ENCODE measurements around the gene ZBTB7C. TPM values are rescaled to one million over a fixed set of nuclear protein-coding genes. Genes with fewer than 3 reads are reported as not detected.

The ZBTB7C gene
- total and polyA plus RNA-seq, 8 donors: 3.0 to 47.8 (median 19.3) TPM

- WGBS, 5 donors: 67 to 88% (median 83%) methylated on average over 8 of the region's 8 CpGs
Measured at GRCh38 chr18:48077291-48077690, 331.9 kb downstream of the ZBTB7C start.

GRCh38 chr18:48076461-48076860 lies 332.7 kb downstream of the ZBTB7C start:
- TF ChIP-seq POLR2A (IDR thresholded peaks at IDR 0.05) (no peak), CTCF (IDR thresholded peaks at IDR 0.05) (no peak), POLR2AphosphoS5 (IDR thresholded peaks at IDR 0.05) (no peak), EP300 (IDR thresholded peaks at IDR 0.05) (no peak)
- Histone ChIP-seq H3K27me3 (no peaks in the 10 kb centered on the region), H3K27ac (no peak overlapping the region), H3K36me3 (peaks cover 0 to 8% (median 0%) of the 10 kb centered on the region in 4 donors), H3K9me3 (no peaks in the 10 kb centered on the region), H3K4me3 (no peak overlapping the region), H3K4me1 (peaks cover 0 to 14% (median 9%) of the 10 kb centered on the region in 4 donors)
- intact Hi-C loops (cut with DNase I; ENCODE audit: low total_unique reads): no loop called here
- 76 to 86% (median 79%) methylated on average over 2 of the region's 2 CpGs for WGBS, 5 donors
- DNase-seq: no peak

More at GRCh38 chr18:48077291-48077690, 331.9 kb downstream of the ZBTB7C start:
- DNase-seq: no peak
- Histone ChIP-seq H3K36me3 (peaks cover 0 to 8% (median 0%) of the 10 kb centered on the region in 4 donors), H3K4me1 (peaks cover 0 to 14% (median 9%) of the 10 kb centered on the region in 4 donors), H3K27me3 (no peaks in the 10 kb centered on the region), H3K9me3 (no peaks in the 10 kb centered on the region), H3K4me3 (no peak overlapping the region), H3K27ac (no peak overlapping the region)
- intact Hi-C loops (cut with DNase I; ENCODE audit: low total_unique reads): no loop called here
- TF ChIP-seq POLR2A (IDR thresholded peaks at IDR 0.05) (no peak), CTCF (IDR thresholded peaks at IDR 0.05) (no peak), POLR2AphosphoS5 (IDR thresholded peaks at IDR 0.05) (no peak), EP300 (IDR thresholded peaks at IDR 0.05) (no peak)

- H3K27ac ChIP-seq: no peak overlapping the region
- 49 to 60% (median 52%) methylated on average over 8 to 10 of the region's 10 CpGs for WGBS, 5 donors
- intact Hi-C loops (cut with DNase I; ENCODE audit: low total_unique reads): no loop called here
- H3K4me3 ChIP-seq: no peak overlapping the region
- peaks cover 0 to 8% (median 0%) of the 10 kb centered on the region in 4 donors for H3K36me3 ChIP-seq
- no peaks in the 10 kb centered on the region for H3K27me3 ChIP-seq
- H3K9me3 ChIP-seq: no peaks in the 10 kb centered on the region
- peaks cover 0 to 14% (median 9%) of the 10 kb centered on the region in 4 donors for H3K4me1 ChIP-seq
- TF ChIP-seq CTCF (IDR thresholded peaks at IDR 0.05): no peak
- no peak for TF ChIP-seq EP300 (IDR thresholded peaks at IDR 0.05)
- no peak for TF ChIP-seq POLR2AphosphoS5 (IDR thresholded peaks at IDR 0.05)
- TF ChIP-seq POLR2A (IDR thresholded peaks at IDR 0.05): no peak
- DNase-seq: no peak
Measured at GRCh38 chr18:48075707-48076093, 333.5 kb downstream of the ZBTB7C start.

GRCh38 chr18:48074929-48075706 lies 334.1 kb downstream of the ZBTB7C start:
- TF ChIP-seq POLR2AphosphoS5 (IDR thresholded peaks at IDR 0.05) (no peak), POLR2A (IDR thresholded peaks at IDR 0.05) (no peak), EP300 (IDR thresholded peaks at IDR 0.05) (no peak), CTCF (IDR thresholded peaks at IDR 0.05) (no peak)
- peaks cover 0 to 4% (median 0%) of the 10 kb centered on the region in 4 donors for H3K36me3 ChIP-seq
- H3K27ac ChIP-seq: no peak overlapping the region
- peaks cover 0 to 14% (median 9%) of the 10 kb centered on the region in 4 donors for H3K4me1 ChIP-seq
- no peaks in the 10 kb centered on the region for H3K27me3 ChIP-seq
- H3K4me3 ChIP-seq: no peak overlapping the region
- DNase-seq: peak in 1 of 2 donors; percentile 19
- WGBS, 5 donors: 70 to 84% (median 79%) methylated on average over 7 of the region's 7 CpGs
- intact Hi-C loops (cut with DNase I; ENCODE audit: low total_unique reads): no loop called here
- H3K9me3 ChIP-seq: no peaks in the 10 kb centered on the region
